Measurements from ENCODE around the gene CCDC154.

- TF ChIP-seq, protein P1, sequence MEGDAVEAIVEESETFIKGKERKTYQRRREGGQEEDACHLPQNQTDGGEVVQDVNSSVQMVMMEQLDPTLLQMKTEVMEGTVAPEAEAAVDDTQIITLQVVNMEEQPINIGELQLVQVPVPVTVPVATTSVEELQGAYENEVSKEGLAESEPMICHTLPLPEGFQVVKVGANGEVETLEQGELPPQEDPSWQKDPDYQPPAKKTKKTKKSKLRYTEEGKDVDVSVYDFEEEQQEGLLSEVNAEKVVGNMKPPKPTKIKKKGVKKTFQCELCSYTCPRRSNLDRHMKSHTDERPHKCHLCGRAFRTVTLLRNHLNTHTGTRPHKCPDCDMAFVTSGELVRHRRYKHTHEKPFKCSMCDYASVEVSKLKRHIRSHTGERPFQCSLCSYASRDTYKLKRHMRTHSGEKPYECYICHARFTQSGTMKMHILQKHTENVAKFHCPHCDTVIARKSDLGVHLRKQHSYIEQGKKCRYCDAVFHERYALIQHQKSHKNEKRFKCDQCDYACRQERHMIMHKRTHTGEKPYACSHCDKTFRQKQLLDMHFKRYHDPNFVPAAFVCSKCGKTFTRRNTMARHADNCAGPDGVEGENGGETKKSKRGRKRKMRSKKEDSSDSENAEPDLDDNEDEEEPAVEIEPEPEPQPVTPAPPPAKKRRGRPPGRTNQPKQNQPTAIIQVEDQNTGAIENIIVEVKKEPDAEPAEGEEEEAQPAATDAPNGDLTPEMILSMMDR (conservative IDR thresholded peaks at IDR 0.05 in 1 of 2, IDR thresholded peaks at IDR 0.05 in 1 of 2; ENCODE audit: extremely low read depth in 1 of 2, insufficient read depth in 1 of 2, low read depth in 1 of 2, low read length in 2 of 2), result no peak
- TF ChIP-seq EZH2 (IDR thresholded peaks at IDR 0.05; ENCODE audit: borderline replicate concordance, low read length), result no peak
Observed at GRCh38 chr16:1455190-1456171, 11.1 kb upstream of the CCDC154 start.
